Left ventricle myocardium inferior (tissue), 1 donor: ENCODE results near the gene HLA-DQB1. TPM values are rescaled to one million over a fixed set of nuclear protein-coding genes. Genes with fewer than 3 reads are reported as not detected.
"Not testable (repeated sequence)": the region's sequence is repeated elsewhere in the genome, so short reads cannot be mapped to it uniquely, and the experiment has no call there.

Source experiments
- DNase-seq: peaks from one replicate; pipeline ENCODE4 v3.0.0-alpha.2; 2020
- H3K27ac ChIP-seq: fragments of 200-600 bp; replicated peaks from 2 replicates; pipeline ENCODE4 v1.8.0; 2021
- H3K27me3 ChIP-seq: fragments of 200-600 bp; 2 replicates; pipeline ENCODE4 v1.8.0; 2021; ENCODE audit warnings: low read depth
- H3K36me3 ChIP-seq: fragments of 200-600 bp; 2 replicates; pipeline ENCODE4 v1.8.0; 2021
- H3K4me1 ChIP-seq: fragments of 200-600 bp; 2 replicates; pipeline ENCODE4 v1.8.0; 2021
- H3K4me3 ChIP-seq: fragments of 200-600 bp; 2 replicates; pipeline ENCODE4 v1.8.0; 2021; ENCODE audit warnings: mild to moderate bottlenecking, moderate library complexity
- H3K9me3 ChIP-seq: fragments of 200-600 bp; replicated peaks from 2 replicates; pipeline ENCODE4 v1.8.0; 2021
- CTCF ChIP-seq: fragments of 200-600 bp; IDR thresholded peaks from 2 replicates; pipeline ENCODE4 v1.8.0; 2021; ENCODE audit warnings: antibody characterized with exemption, mild to moderate bottlenecking, borderline replicate concordance
- intact Hi-C: fragments of 100-400 bp; cut with micrococcal nuclease; formaldehyde crosslinking; loops from one replicate; pipeline ENCODE4 v1.11.0; 2022
- total RNA-seq: library from RNA; stranded (reverse); fragmentation: NEBNext Ultra II Directional; extraction: Animal tissue kit (Norgen Biotek cat#: 25700); gene quantifications from one replicate; pipeline ENCODE4 v1.2.1, GENCODE V29; 2021
- donor health status: DM: no; HTN: yes; CAD: no; lungs with severe emphysema.

The HLA-DQB1 gene
- total RNA-seq, 1 donor from 2014 or later = 2.0 TPM

- Histone ChIP-seq H3K4me3 (no peak overlapping the region), H3K27ac (no peak overlapping the region), H3K4me1 (no peaks in the 10 kb centered on the region), H3K9me3 (no peaks in the 10 kb centered on the region), H3K27me3 (peaks cover 15% of the 10 kb centered on the region), H3K36me3 (no peaks in the 10 kb centered on the region)
- intact Hi-C loops = no loop called here
- no peak for TF ChIP-seq CTCF
- DNase-seq = no peak
Measured at GRCh38 chr6:32680055-32680454, 13.6 kb upstream of the HLA-DQB1 start.

GRCh38 chr6:32679492-32679891 is 13.0 kb upstream of the HLA-DQB1 start:
- TF ChIP-seq CTCF = no peak
- intact Hi-C loops = no loop called here

GRCh38 chr6:32674123-32674522 is 7.7 kb upstream of the HLA-DQB1 start:
- DNase-seq, H3K36me3 ChIP-seq, H3K9me3 ChIP-seq, intact Hi-C loops, H3K4me3 ChIP-seq, H3K4me1 ChIP-seq, H3K27me3 ChIP-seq, H3K27ac ChIP-seq: not testable (repeated sequence)

More at GRCh38 chr6:32679492-32679891, 13.0 kb upstream of the HLA-DQB1 start:
- Histone ChIP-seq H3K4me3 (no peak overlapping the region), H3K9me3 (no peaks in the 10 kb centered on the region), H3K4me1 (no peaks in the 10 kb centered on the region), H3K27me3 (peaks cover 11% of the 10 kb centered on the region), H3K27ac (no peak overlapping the region), H3K36me3 (no peaks in the 10 kb centered on the region)
- no peak for DNase-seq

GRCh38 chr6:32671908-32672307 is 5.5 kb upstream of the HLA-DQB1 start:
- H3K27ac ChIP-seq, DNase-seq, H3K9me3 ChIP-seq, H3K27me3 ChIP-seq, intact Hi-C loops, H3K4me1 ChIP-seq, H3K4me3 ChIP-seq, H3K36me3 ChIP-seq: not testable (repeated sequence)

- H3K4me1 ChIP-seq = no peaks in the 10 kb centered on the region
- H3K36me3 ChIP-seq = no peaks in the 10 kb centered on the region
- no peaks in the 10 kb centered on the region for H3K27me3 ChIP-seq
- intact Hi-C loops = no loop called here
- H3K9me3 ChIP-seq = no peaks in the 10 kb centered on the region
- TF ChIP-seq CTCF = no peak
- no peak overlapping the region for H3K27ac ChIP-seq
- no peak for DNase-seq
- H3K4me3 ChIP-seq = no peak overlapping the region
Measured at GRCh38 chr6:32669893-32670292, 3.4 kb upstream of the HLA-DQB1 start.

GRCh38 chr6:32669240-32669639 is 2.8 kb upstream of the HLA-DQB1 start:
- no peaks in the 10 kb centered on the region for H3K27me3 ChIP-seq
- intact Hi-C loops = no loop called here
- no peaks in the 10 kb centered on the region for H3K4me1 ChIP-seq
- DNase-seq = no peak
- no peaks in the 10 kb centered on the region for H3K36me3 ChIP-seq
- no peak overlapping the region for H3K4me3 ChIP-seq
- TF ChIP-seq CTCF = no peak
- H3K27ac ChIP-seq = no peak overlapping the region
- no peaks in the 10 kb centered on the region for H3K9me3 ChIP-seq

GRCh38 chr6:32668226-32668747 is 1.8 kb upstream of the HLA-DQB1 start:
- Histone ChIP-seq H3K27me3 (no peaks in the 10 kb centered on the region), H3K36me3 (no peaks in the 10 kb centered on the region), H3K27ac (no peak overlapping the region), H3K4me3 (no peak overlapping the region), H3K4me1 (no peaks in the 10 kb centered on the region), H3K9me3 (no peaks in the 10 kb centered on the region)
- intact Hi-C loops = no loop called here
- no peak for TF ChIP-seq CTCF
- no peak for DNase-seq
